ENCODE data around the gene FHAD1.

DNA sequence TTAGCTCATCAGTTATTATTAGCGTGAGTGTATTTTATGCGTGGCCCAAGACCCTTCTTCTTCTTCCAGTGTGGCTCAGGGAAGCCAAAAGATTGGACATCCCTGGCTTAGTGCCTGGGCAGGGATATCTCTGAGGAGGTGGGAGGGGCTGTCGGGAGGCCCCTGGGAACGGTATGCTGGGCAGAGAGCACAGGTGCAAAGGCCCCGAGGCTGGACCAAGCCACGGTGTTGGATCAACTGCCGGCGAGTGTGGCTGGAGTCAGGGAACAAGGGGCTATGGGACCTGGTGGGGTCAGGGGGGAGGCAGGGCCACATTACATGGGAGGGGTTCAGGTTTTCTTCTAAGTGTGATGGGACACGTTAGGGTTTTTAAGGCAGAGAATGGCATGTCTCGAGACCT is 62.7 kb downstream of the FHAD1 start:
- TF ChIP-seq, protein P1, sequence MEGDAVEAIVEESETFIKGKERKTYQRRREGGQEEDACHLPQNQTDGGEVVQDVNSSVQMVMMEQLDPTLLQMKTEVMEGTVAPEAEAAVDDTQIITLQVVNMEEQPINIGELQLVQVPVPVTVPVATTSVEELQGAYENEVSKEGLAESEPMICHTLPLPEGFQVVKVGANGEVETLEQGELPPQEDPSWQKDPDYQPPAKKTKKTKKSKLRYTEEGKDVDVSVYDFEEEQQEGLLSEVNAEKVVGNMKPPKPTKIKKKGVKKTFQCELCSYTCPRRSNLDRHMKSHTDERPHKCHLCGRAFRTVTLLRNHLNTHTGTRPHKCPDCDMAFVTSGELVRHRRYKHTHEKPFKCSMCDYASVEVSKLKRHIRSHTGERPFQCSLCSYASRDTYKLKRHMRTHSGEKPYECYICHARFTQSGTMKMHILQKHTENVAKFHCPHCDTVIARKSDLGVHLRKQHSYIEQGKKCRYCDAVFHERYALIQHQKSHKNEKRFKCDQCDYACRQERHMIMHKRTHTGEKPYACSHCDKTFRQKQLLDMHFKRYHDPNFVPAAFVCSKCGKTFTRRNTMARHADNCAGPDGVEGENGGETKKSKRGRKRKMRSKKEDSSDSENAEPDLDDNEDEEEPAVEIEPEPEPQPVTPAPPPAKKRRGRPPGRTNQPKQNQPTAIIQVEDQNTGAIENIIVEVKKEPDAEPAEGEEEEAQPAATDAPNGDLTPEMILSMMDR (IDR thresholded peaks at IDR 0.05), result no peak
- no peak for TF ChIP-seq POLR2A (IDR thresholded peaks at IDR 0.05)

Data from thyroid gland (tissue), 4 donors.